IMR-90 (cell line): Measurements from ENCODE around the gene ZC3H7B. TPM values are rescaled to one million over a fixed set of nuclear protein-coding genes. Genes with fewer than 3 reads are reported as not detected.

ENCODE experiments used
- ATAC-seq: fragments of 200-7000 bp; cut with Tn5 transposase; 2 replicates; pipeline ENCODE4 v1.9.1; 2020; ENCODE audit warnings: low read depth, mild to moderate bottlenecking, moderate library complexity
- BruUV-seq: library from RNA; stranded (reverse); fragments of 400-500 nt; replicated peaks from 2 replicates; lab custom pipeline; 2021; lab: Mats Ljungman, UMichigan
- CTCF ChIA-PET: fragments of 300-600 bp; formaldehyde crosslinking; extraction: SDS; loops from one replicate; lab custom pipeline; 2021; ENCODE audit warnings: antibody characterized with exemption; lab: Yijun Ruan, JAX
- POLR2A ChIA-PET: fragments of 300-600 bp; sonication (Branson Sonifier 250); formaldehyde crosslinking; loops from one replicate; lab custom pipeline; 2022; ENCODE audit warnings: antibody characterized with exemption; ENCODE audit not compliant: unreplicated experiment; lab: Charles Lee
- DNase-seq: peaks from one replicate; pipeline ENCODE4 v3.0.0; 2013
- H2AFZ ChIP-seq: replicated peaks from 2 replicates; pipeline ENCODE3; 2013; ENCODE audit warnings: low read length, mild to moderate bottlenecking; ENCODE audit not compliant: poor library complexity
- H2AK5ac ChIP-seq: 2 replicates; pipeline ENCODE4 v1.6.1; 2013; ENCODE audit warnings: low read depth, low read length, inconsistent platforms
- H2AK9ac ChIP-seq: replicated peaks from 2 replicates; pipeline ENCODE3; 2013; ENCODE audit warnings: mild to moderate bottlenecking, low read depth, low read length, moderate library complexity; ENCODE audit not compliant: poor library complexity
- H2BK120ac ChIP-seq: 2 replicates; pipeline ENCODE4 v1.6.1; 2013; ENCODE audit warnings: low read depth, low read length, inconsistent platforms
- H2BK15ac ChIP-seq: 3 replicates; pipeline ENCODE4 v1.6.1; 2013; ENCODE audit warnings: low read depth, low read length, inconsistent platforms
- H2BK20ac ChIP-seq: 2 replicates; pipeline ENCODE4 v1.6.1; 2013; ENCODE audit warnings: low read depth, mild to moderate bottlenecking, inconsistent platforms, low read length, moderate library complexity
- H2BK5ac ChIP-seq: 2 replicates; pipeline ENCODE4 v1.6.1; 2013; ENCODE audit warnings: mild to moderate bottlenecking, low read depth, low read length, inconsistent platforms; ENCODE audit not compliant: poor library complexity, severe bottlenecking
- H3K14ac ChIP-seq: replicated peaks from 2 replicates; pipeline ENCODE4 v1.6.1; 2013; ENCODE audit warnings: low read depth, low read length, inconsistent platforms
- H3K18ac ChIP-seq: 2 replicates; pipeline ENCODE4 v1.6.1; 2013; ENCODE audit warnings: low read depth, low read length, control low read depth
- H3K23ac ChIP-seq: 2 replicates; pipeline ENCODE4 v1.6.1; 2013; ENCODE audit warnings: low read depth, low read length, inconsistent platforms
- H3K27ac ChIP-seq: 2 replicates; pipeline ENCODE4 v1.5.1; 2013; ENCODE audit warnings: mild to moderate bottlenecking, control low read depth, low read length; ENCODE audit not compliant: insufficient read depth
- H3K27me3 ChIP-seq: 2 replicates; pipeline ENCODE4 v1.6.1; 2013; ENCODE audit warnings: low read length; ENCODE audit not compliant: control insufficient read depth, insufficient read depth
- H3K36me3 ChIP-seq: 2 replicates; pipeline ENCODE4 v1.6.1; 2013; ENCODE audit warnings: low read length, mixed read lengths; ENCODE audit not compliant: control insufficient read depth, insufficient read depth
- H3K4ac ChIP-seq: 2 replicates; pipeline ENCODE4 v1.6.1; 2013; ENCODE audit warnings: low read depth, low read length, inconsistent platforms
- H3K4me1 ChIP-seq: 2 replicates; pipeline ENCODE4 v1.6.1; 2013; ENCODE audit warnings: low read length, mixed read lengths; ENCODE audit not compliant: control insufficient read depth, insufficient read depth
- H3K4me2 ChIP-seq: 2 replicates; pipeline ENCODE4 v1.6.1; 2013; ENCODE audit warnings: low read depth, mild to moderate bottlenecking, control low read depth, low read length, moderate library complexity
- H3K4me3 ChIP-seq: 2 replicates; pipeline ENCODE4 v1.5.1; 2013; ENCODE audit warnings: low read depth, mild to moderate bottlenecking, control low read depth, low read length, moderate library complexity; ENCODE audit not compliant: insufficient read depth
- H3K56ac ChIP-seq: 2 replicates; pipeline ENCODE4 v1.6.1; 2013; ENCODE audit warnings: low read length, inconsistent platforms; ENCODE audit not compliant: insufficient read depth; ENCODE audit errors: extremely low read depth
- H3K79me1 ChIP-seq, 2 experiments: 2 replicates each; pipeline ENCODE4 v1.6.1; 2013; ENCODE audit warnings: low read length in 2 of 2, inconsistent platforms in 1 of 2, low read depth in 1 of 2
- H3K9ac ChIP-seq: 2 replicates; pipeline ENCODE4 v1.6.1; 2013; ENCODE audit warnings: low read depth, low read length, control low read depth
- H3K9me1 ChIP-seq: 2 replicates; pipeline ENCODE4 v1.6.1; 2013; ENCODE audit warnings: low read length, inconsistent platforms; ENCODE audit not compliant: insufficient read depth
- H3K9me3 ChIP-seq: 2 replicates; pipeline ENCODE4 v1.6.1; 2013; ENCODE audit warnings: low read length; ENCODE audit not compliant: control insufficient read depth, insufficient read depth
- H4K20me1 ChIP-seq: 2 replicates; pipeline ENCODE4 v1.6.1; 2013; ENCODE audit warnings: low read length, inconsistent platforms; ENCODE audit not compliant: insufficient read depth
- H4K5ac ChIP-seq: 2 replicates; pipeline ENCODE4 v1.6.1; 2013; ENCODE audit warnings: mild to moderate bottlenecking, low read depth, low read length, control low read depth
- H4K8ac ChIP-seq, 2 experiments: 2 replicates each; pipeline ENCODE4 v1.6.1; 2013; ENCODE audit warnings: low read depth in 2 of 2, low read length in 2 of 2, control low read depth in 1 of 2, inconsistent platforms in 1 of 2
- H4K91ac ChIP-seq: 2 replicates; pipeline ENCODE4 v1.6.1; 2013; ENCODE audit warnings: low read depth, low read length, inconsistent platforms; ENCODE audit not compliant: insufficient read depth
- BHLHE40 ChIP-seq: fragments of 150-350 bp; IDR thresholded peaks from 2 replicates; pipeline ENCODE4 v1.6.1; 2016; ENCODE audit warnings: mild to moderate bottlenecking, low read depth, low read length
- CEBPB ChIP-seq: IDR thresholded peaks from 2 replicates; pipeline ENCODE4 v1.6.1; 2012; ENCODE audit warnings: low read depth, low read length, improper control_type of control experiment
- CHD1 ChIP-seq: IDR thresholded peaks from 2 replicates; pipeline ENCODE4 v1.6.1; 2012; ENCODE audit warnings: low read depth, low read length, improper control_type of control experiment
- FOS ChIP-seq: fragments of 150-350 bp; IDR thresholded peaks from 2 replicates; pipeline ENCODE4 v1.6.1; 2016; ENCODE audit warnings: low read depth, low read length
- MAFK ChIP-seq: IDR thresholded peaks from 2 replicates; pipeline ENCODE4 v1.6.1; 2012; ENCODE audit warnings: low read depth, low read length, improper control_type of control experiment
- MAZ ChIP-seq: IDR thresholded peaks from 2 replicates; pipeline ENCODE4 v1.6.1; 2012; ENCODE audit warnings: low read depth, mild to moderate bottlenecking, low read length, improper control_type of control experiment, moderate library complexity, borderline replicate concordance
- MXI1 ChIP-seq: IDR thresholded peaks from 2 replicates; pipeline ENCODE4 v1.6.1; 2012; ENCODE audit warnings: low read depth, mild to moderate bottlenecking, low read length, moderate library complexity, borderline replicate concordance
- NFE2L2 ChIP-seq: fragments of 150-350 bp; IDR thresholded peaks from 2 replicates; pipeline ENCODE4 v1.6.1; 2016; ENCODE audit warnings: low read depth, mild to moderate bottlenecking, low read length
- POLR2A ChIP-seq: IDR thresholded peaks from 2 replicates; pipeline ENCODE4 v1.6.1; 2012; ENCODE audit warnings: mild to moderate bottlenecking, low read depth, low read length
- RAD21 ChIP-seq: IDR thresholded peaks from 2 replicates; pipeline ENCODE4 v1.6.1; 2012; ENCODE audit warnings: low read length, improper control_type of control experiment
- RCOR1 ChIP-seq: IDR thresholded peaks from 2 replicates; pipeline ENCODE4 v1.6.1; 2012; ENCODE audit warnings: mild to moderate bottlenecking, low read length, improper control_type of control experiment; ENCODE audit not compliant: insufficient replicate concordance
- RFX5 ChIP-seq: IDR thresholded peaks from 2 replicates; pipeline ENCODE4 v1.8.0; 2012; ENCODE audit warnings: low read depth, mild to moderate bottlenecking, low read length, moderate library complexity
- SMC3 ChIP-seq: fragments of 150-350 bp; IDR thresholded peaks from 2 replicates; pipeline ENCODE4 v1.6.1; 2016; ENCODE audit warnings: low read depth, mild to moderate bottlenecking, antibody characterized with exemption, low read length, moderate library complexity
- WGBS, 2 experiments: methylation state at CpG; one replicate each; pipeline versions ENCODE4 v1.1.5 to v1.1.7; 2013; ENCODE audit warnings: missing lambda C conversion rate in 2 of 2; ENCODE audit not compliant: insufficient read length in 1 of 2; ENCODE audit errors: extremely low coverage in 2 of 2; 5-methylcytosine and 5-hydroxymethylcytosine counted together
- dilution Hi-C: fragments of 300-500 bp; cut with HindIII; formaldehyde crosslinking; loops from one replicate; pipeline ENCODE4 v1.14.3; 2018; ENCODE audit warnings: low sequenced_read_pairs; ENCODE audit not compliant: unreplicated experiment
- in situ Hi-C: fragments of 300-500 bp; cut with MboI; formaldehyde crosslinking; loops from 3 replicates; pipeline ENCODE4 v1.14.3; 2019; ENCODE audit warnings: low sequenced_read_pairs, inconsistent platforms, mixed read lengths
- intact Hi-C: fragments of 100-400 bp; cut with micrococcal nuclease; formaldehyde crosslinking; loops from 2 replicates; pipeline ENCODE4 v1.10.0; 2022
- polyA plus RNA-seq, 3 experiments: library from polyadenylated mRNA; depleted of rRNA; stranded (reverse); fragments of >200 nt; gene quantifications; 2 replicates each; pipeline ENCODE4 v1.2.3, GENCODE V29; 2012; ENCODE audit warnings: low replicate concordance in 1 of 3
- total RNA-seq: library from RNA; depleted of rRNA; stranded (reverse); fragments of >200 nt; gene quantifications from 2 replicates; pipeline ENCODE4 v1.2.3, GENCODE V29; 2012
- TF ChIP-seq, protein P1 (sequence below): fragments of 150-350 bp; IDR thresholded peaks from 2 replicates; pipeline ENCODE4 v1.6.1; 2016; ENCODE audit warnings: low read depth, mild to moderate bottlenecking, low read length, moderate library complexity, borderline replicate concordance
- TF ChIP-seq, protein P2 (sequence below): conservative IDR thresholded peaks from 2 replicates; pipeline ENCODE4 v1.5.1; 2012; ENCODE audit warnings: mild to moderate bottlenecking, low read depth, low read length, improper control_type of control experiment
- TF ChIP-seq, protein P3 (sequence below): fragments of 150-350 bp; IDR thresholded peaks from 2 replicates; pipeline ENCODE4 v1.6.1; 2017; ENCODE audit warnings: mild to moderate bottlenecking, antibody characterized with exemption, low read length, low read depth

The ZC3H7B gene
- total and polyA plus RNA-seq, 2 of the 4 experiments (the other 2 are of a cell fraction) = 37.6 to 72.3 TPM

DNA sequence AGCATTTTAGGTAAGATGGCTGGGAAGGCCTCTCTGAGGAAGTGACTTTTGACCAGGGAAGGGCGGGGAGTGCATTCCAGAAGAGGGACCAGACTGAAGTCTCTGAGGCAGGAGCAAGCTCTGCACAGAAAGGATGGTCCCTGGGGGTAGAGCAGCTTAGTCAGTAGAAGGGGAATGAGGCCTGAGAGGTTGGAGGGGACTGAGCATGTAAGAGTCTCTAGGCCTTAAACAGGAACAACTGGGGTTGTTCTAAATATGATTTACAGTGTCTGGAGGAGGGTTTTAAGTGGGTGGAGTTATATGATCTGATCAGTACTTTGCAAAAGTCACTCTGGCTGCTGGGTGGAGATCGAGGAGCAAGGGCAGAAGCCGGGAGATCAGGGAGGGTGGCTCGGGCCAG, 48.8 kb downstream of the ZC3H7B start:
- Histone ChIP-seq H2AFZ (peak overlapping the region; percentile 27), H3K56ac (no peak overlapping the region), H3K4me3 (no peak overlapping the region), H3K4me1 (peaks cover 5% of the 10 kb centered on the region), H3K27me3 (no peaks in the 10 kb centered on the region), H3K4me2 (no peak overlapping the region), H4K5ac (no peak overlapping the region), H3K27ac (no peak overlapping the region), H2BK15ac (no peak overlapping the region), H2AK9ac (no peak overlapping the region), H2BK20ac (no peak overlapping the region), H3K18ac (no peak overlapping the region), H2BK5ac (no peak overlapping the region), H3K9me3 (no peaks in the 10 kb centered on the region), H3K9me1 (peaks cover 10% of the 10 kb centered on the region; the same call in 1 of the 2 replicates), H2AK5ac (no peak overlapping the region), H3K23ac (no peak overlapping the region; the same call in 1 of the 2 replicates), H4K20me1 (peaks cover 16% of the 10 kb centered on the region; the same call in 1 of the 2 replicates), H3K79me1 (peaks cover 17 to 61% of the 10 kb centered on the region in 2 experiments; a peak in 3 of 4 replicates), H3K36me3 (peaks cover 86% of the 10 kb centered on the region), H4K8ac (peak overlapping the region in 1 of 2 experiments; percentile 15; a peak in 1 of 4 replicates), H3K14ac (no peak overlapping the region), H2BK120ac (no peak overlapping the region), H3K4ac (no peak overlapping the region), H4K91ac (no peak overlapping the region; the same call in 1 of the 2 replicates), H3K9ac (no peak overlapping the region)
- no peak for DNase-seq
- ChIA-PET POLR2A (no interaction called here), CTCF (no interaction called here)
- dilution Hi-C loops = no loop called here
- no TSS peak for BruUV-seq
- WGBS, 2 experiments = 92% methylated on average over 3 of the region's 4 CpGs; no CpG with 5 or more reads in 1 of the 2 experiments
- in situ Hi-C loops = no loop called here
- no peak for TF ChIP-seq RAD21
- TF ChIP-seq MAFK = no peak
- no peak for TF ChIP-seq POLR2A
- TF ChIP-seq, protein P1, sequence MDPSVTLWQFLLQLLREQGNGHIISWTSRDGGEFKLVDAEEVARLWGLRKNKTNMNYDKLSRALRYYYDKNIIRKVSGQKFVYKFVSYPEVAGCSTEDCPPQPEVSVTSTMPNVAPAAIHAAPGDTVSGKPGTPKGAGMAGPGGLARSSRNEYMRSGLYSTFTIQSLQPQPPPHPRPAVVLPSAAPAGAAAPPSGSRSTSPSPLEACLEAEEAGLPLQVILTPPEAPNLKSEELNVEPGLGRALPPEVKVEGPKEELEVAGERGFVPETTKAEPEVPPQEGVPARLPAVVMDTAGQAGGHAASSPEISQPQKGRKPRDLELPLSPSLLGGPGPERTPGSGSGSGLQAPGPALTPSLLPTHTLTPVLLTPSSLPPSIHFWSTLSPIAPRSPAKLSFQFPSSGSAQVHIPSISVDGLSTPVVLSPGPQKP = no peak
- TF ChIP-seq FOS = no peak
- TF ChIP-seq, protein P2, sequence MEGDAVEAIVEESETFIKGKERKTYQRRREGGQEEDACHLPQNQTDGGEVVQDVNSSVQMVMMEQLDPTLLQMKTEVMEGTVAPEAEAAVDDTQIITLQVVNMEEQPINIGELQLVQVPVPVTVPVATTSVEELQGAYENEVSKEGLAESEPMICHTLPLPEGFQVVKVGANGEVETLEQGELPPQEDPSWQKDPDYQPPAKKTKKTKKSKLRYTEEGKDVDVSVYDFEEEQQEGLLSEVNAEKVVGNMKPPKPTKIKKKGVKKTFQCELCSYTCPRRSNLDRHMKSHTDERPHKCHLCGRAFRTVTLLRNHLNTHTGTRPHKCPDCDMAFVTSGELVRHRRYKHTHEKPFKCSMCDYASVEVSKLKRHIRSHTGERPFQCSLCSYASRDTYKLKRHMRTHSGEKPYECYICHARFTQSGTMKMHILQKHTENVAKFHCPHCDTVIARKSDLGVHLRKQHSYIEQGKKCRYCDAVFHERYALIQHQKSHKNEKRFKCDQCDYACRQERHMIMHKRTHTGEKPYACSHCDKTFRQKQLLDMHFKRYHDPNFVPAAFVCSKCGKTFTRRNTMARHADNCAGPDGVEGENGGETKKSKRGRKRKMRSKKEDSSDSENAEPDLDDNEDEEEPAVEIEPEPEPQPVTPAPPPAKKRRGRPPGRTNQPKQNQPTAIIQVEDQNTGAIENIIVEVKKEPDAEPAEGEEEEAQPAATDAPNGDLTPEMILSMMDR = no peak
- no peak for TF ChIP-seq RFX5
- TF ChIP-seq MAZ = no peak
- TF ChIP-seq RCOR1 = no peak
- no peak for TF ChIP-seq MXI1
- no peak for TF ChIP-seq BHLHE40
- TF ChIP-seq, protein P3, sequence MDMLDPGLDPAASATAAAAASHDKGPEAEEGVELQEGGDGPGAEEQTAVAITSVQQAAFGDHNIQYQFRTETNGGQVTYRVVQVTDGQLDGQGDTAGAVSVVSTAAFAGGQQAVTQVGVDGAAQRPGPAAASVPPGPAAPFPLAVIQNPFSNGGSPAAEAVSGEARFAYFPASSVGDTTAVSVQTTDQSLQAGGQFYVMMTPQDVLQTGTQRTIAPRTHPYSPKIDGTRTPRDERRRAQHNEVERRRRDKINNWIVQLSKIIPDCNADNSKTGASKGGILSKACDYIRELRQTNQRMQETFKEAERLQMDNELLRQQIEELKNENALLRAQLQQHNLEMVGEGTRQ = no peak
- TF ChIP-seq NFE2L2 = no peak
- no peak for TF ChIP-seq CHD1
- no peak for TF ChIP-seq CEBPB
- no peak for TF ChIP-seq SMC3
- intact Hi-C loops = no loop called here
- ATAC-seq = peak; percentile 38
